ENCODE data around the gene SLC2A11.

SLC2A11 gene

GRCh38 chr22:23922921-23923320 lies 65.2 kb downstream of the SLC2A11 start:
- DNase-seq (ENCODE audit: low read depth): no peak
- TF ChIP-seq, protein P1, sequence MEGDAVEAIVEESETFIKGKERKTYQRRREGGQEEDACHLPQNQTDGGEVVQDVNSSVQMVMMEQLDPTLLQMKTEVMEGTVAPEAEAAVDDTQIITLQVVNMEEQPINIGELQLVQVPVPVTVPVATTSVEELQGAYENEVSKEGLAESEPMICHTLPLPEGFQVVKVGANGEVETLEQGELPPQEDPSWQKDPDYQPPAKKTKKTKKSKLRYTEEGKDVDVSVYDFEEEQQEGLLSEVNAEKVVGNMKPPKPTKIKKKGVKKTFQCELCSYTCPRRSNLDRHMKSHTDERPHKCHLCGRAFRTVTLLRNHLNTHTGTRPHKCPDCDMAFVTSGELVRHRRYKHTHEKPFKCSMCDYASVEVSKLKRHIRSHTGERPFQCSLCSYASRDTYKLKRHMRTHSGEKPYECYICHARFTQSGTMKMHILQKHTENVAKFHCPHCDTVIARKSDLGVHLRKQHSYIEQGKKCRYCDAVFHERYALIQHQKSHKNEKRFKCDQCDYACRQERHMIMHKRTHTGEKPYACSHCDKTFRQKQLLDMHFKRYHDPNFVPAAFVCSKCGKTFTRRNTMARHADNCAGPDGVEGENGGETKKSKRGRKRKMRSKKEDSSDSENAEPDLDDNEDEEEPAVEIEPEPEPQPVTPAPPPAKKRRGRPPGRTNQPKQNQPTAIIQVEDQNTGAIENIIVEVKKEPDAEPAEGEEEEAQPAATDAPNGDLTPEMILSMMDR (conservative IDR thresholded peaks at IDR 0.05; ENCODE audit: control insufficient read depth, insufficient read depth, low read depth, low read length): no peak
- no peak overlapping the region for H3K4me3 ChIP-seq (ENCODE audit: control insufficient read depth, low read depth, low read length)

GRCh38 chr22:23925020-23925606 lies 67.4 kb downstream of the SLC2A11 start:
- no peak overlapping the region for H3K4me3 ChIP-seq (ENCODE audit: control insufficient read depth, low read depth, low read length)
- DNase-seq (ENCODE audit: low read depth): no peak
- TF ChIP-seq, protein P1 (conservative IDR thresholded peaks at IDR 0.05; ENCODE audit: control insufficient read depth, insufficient read depth, low read depth, low read length): no peak

GRCh38 chr22:23926561-23926960 lies 68.9 kb downstream of the SLC2A11 start:
- no peak overlapping the region for H3K4me3 ChIP-seq (ENCODE audit: control insufficient read depth, low read depth, low read length)
- TF ChIP-seq, protein P1 (conservative IDR thresholded peaks at IDR 0.05; ENCODE audit: control insufficient read depth, insufficient read depth, low read depth, low read length): no peak
- no peak for DNase-seq (ENCODE audit: low read depth)
